Left lung (tissue), 10 donors: Measurements from ENCODE around the gene AUTS2. TPM values are rescaled to one million over a fixed set of nuclear protein-coding genes. Genes with fewer than 3 reads are reported as not detected.

Experiments used
- ATAC-seq: fragments of 200-7000 bp; cut with Tn5 transposase; one replicate; pipeline ENCODE4 v1.9.1; 2020; ENCODE audit warnings: moderate library complexity
- DNase-seq, 4 donors: peaks; one replicate each; pipeline ENCODE4 v3.0.0-alpha.2; 2013 to 2020
- H3K27ac ChIP-seq, 2 donors: fragments of 200-600 bp; sonication (generic) in 1 of 2; one replicate each; pipeline versions ENCODE4 v1.5.0 to v1.8.0; 2020 to 2021
- H3K27me3 ChIP-seq, 2 donors: fragments of 200-600 bp; sonication (generic) in 1 of 2; one replicate each; pipeline versions ENCODE4 v1.5.0 to v1.8.0; 2020 to 2021
- H3K36me3 ChIP-seq, 2 donors: fragments of 200-600 bp; sonication (generic) in 1 of 2; one replicate each; pipeline versions ENCODE4 v1.5.0 to v1.8.0; 2020 to 2021
- H3K4me1 ChIP-seq, 2 donors: fragments of 200-600 bp; one replicate each; pipeline ENCODE4 v1.8.0; 2021
- H3K4me3 ChIP-seq, 2 donors: fragments of 200-600 bp; sonication (generic) in 1 of 2; one replicate each; pipeline versions ENCODE4 v1.5.0 to v1.8.0; 2020 to 2021; ENCODE audit warnings: mild to moderate bottlenecking in 1 of 2
- H3K9me3 ChIP-seq, 2 donors: fragments of 200-600 bp; sonication (generic) in 1 of 2; one replicate each; pipeline versions ENCODE4 v1.5.0 to v1.8.0; 2020 to 2021
- intact Hi-C, 2 donors: fragments of 100-400 bp; cut with DNase I; formaldehyde crosslinking; loops; one replicate each; pipeline versions ENCODE4 v1.11.2 to v1.14.2; 2022
- polyA plus RNA-seq, 6 donors: library from polyadenylated mRNA; unstranded; fragments of 120-200 nt; gene quantifications; one replicate each; pipeline ENCODE4 v1.2.1, GENCODE V29; 2013; ENCODE audit not compliant: insufficient read length in 6 of 6
- total RNA-seq, 2 donors: library from RNA; stranded (reverse); fragmentation: NEBNext Ultra II Directional; extraction: Animal tissue kit (Norgen Biotek cat#: 25700); gene quantifications; one replicate each; pipeline ENCODE4 v1.2.1, GENCODE V29; 2021
- TF ChIP-seq, protein P1 (sequence below), 2 donors: fragments of 200-600 bp; sonication (generic) in 1 of 2; IDR thresholded peaks; one replicate each; pipeline versions ENCODE4 v1.5.0 to v1.8.0; 2021; ENCODE audit warnings: antibody characterized with exemption in 2 of 2
- donor health status: DM: no; HTN: yes; CAD: no.
- donor health status: DM: no; HTN: no; CAD: no.

AUTS2 gene
- total and polyA plus RNA-seq, 8 donors, result 40.4 to 119 (median 103) TPM

- no peak for ATAC-seq
- Histone ChIP-seq H3K36me3 (peaks cover 0 to 5% of the 10 kb centered on the region in 2 donors), H3K27ac (no peak overlapping the region), H3K9me3 (peaks cover 0 to 29% of the 10 kb centered on the region in 2 donors), H3K4me3 (no peak overlapping the region), H3K27me3 (no peaks in the 10 kb centered on the region), H3K4me1 (no peaks in the 10 kb centered on the region)
- no peak for DNase-seq
- intact Hi-C loops, result no loop called here
- TF ChIP-seq, protein P1, sequence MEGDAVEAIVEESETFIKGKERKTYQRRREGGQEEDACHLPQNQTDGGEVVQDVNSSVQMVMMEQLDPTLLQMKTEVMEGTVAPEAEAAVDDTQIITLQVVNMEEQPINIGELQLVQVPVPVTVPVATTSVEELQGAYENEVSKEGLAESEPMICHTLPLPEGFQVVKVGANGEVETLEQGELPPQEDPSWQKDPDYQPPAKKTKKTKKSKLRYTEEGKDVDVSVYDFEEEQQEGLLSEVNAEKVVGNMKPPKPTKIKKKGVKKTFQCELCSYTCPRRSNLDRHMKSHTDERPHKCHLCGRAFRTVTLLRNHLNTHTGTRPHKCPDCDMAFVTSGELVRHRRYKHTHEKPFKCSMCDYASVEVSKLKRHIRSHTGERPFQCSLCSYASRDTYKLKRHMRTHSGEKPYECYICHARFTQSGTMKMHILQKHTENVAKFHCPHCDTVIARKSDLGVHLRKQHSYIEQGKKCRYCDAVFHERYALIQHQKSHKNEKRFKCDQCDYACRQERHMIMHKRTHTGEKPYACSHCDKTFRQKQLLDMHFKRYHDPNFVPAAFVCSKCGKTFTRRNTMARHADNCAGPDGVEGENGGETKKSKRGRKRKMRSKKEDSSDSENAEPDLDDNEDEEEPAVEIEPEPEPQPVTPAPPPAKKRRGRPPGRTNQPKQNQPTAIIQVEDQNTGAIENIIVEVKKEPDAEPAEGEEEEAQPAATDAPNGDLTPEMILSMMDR (IDR thresholded peaks at IDR 0.05), result no peak
These were observed 1198.8 kb downstream of the AUTS2 start for GRCh38 chr7:70797109-70797514.

GRCh38 chr7:70799841-70800405 is 1201.6 kb downstream of the AUTS2 start:
- H3K4me3 ChIP-seq, result no peak overlapping the region
- intact Hi-C loops, result no loop called here
- DNase-seq (no peak), ATAC-seq (no peak)
- no peak overlapping the region for H3K27ac ChIP-seq
- TF ChIP-seq, protein P1 (IDR thresholded peaks at IDR 0.05), result no peak
- no peaks in the 10 kb centered on the region for H3K36me3 ChIP-seq
- H3K9me3 ChIP-seq, result peaks cover 0 to 29% of the 10 kb centered on the region in 2 donors
- H3K4me1 ChIP-seq, result no peaks in the 10 kb centered on the region
- H3K27me3 ChIP-seq, result no peaks in the 10 kb centered on the region

GRCh38 chr7:70805360-70805759 is 1207.1 kb downstream of the AUTS2 start:
- Histone ChIP-seq H3K27ac (no peak overlapping the region), H3K4me3 (no peak overlapping the region), H3K9me3 (peaks cover 0 to 14% of the 10 kb centered on the region in 2 donors), H3K4me1 (no peaks in the 10 kb centered on the region), H3K36me3 (no peaks in the 10 kb centered on the region), H3K27me3 (peaks cover 0 to 8% of the 10 kb centered on the region in 2 donors)
- ATAC-seq, result no peak
- intact Hi-C loops, result no loop called here
- no peak for DNase-seq
- TF ChIP-seq, protein P1 (IDR thresholded peaks at IDR 0.05), result no peak

DNA sequence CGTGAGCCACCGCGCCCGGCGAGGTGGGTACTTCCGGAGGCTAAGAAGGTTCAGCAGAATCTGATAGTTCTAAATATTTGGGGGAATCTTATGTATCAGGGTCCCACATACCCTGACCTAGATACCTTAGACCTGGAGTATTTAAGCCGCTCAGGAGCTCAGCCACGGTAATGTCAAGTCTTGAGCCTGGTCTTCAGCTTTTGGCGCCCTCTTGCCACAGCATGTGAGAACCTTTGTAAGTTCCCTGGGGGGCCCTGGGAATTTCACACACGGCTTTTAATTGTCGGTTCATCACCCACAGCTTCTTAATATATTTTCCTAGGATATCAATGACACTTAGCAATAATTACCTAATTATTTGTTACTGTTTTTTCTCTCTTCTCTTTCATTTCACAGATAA is 1209.4 kb downstream of the AUTS2 start:
- TF ChIP-seq, protein P1 (IDR thresholded peaks at IDR 0.05), result no peak
- H3K9me3 ChIP-seq, result no peaks in the 10 kb centered on the region
- ATAC-seq, result no peak
- no peak overlapping the region for H3K27ac ChIP-seq
- no peaks in the 10 kb centered on the region for H3K4me1 ChIP-seq
- intact Hi-C loops, result no loop called here
- no peak overlapping the region for H3K4me3 ChIP-seq
- H3K27me3 ChIP-seq, result peaks cover 0 to 8% of the 10 kb centered on the region in 2 donors
- no peaks in the 10 kb centered on the region for H3K36me3 ChIP-seq
- DNase-seq, result no peak

- intact Hi-C loops, result no loop called here
- no peak for ATAC-seq
- no peak overlapping the region for H3K4me3 ChIP-seq
- H3K27ac ChIP-seq, result no peak overlapping the region
- no peaks in the 10 kb centered on the region for H3K4me1 ChIP-seq
- peaks cover 0 to 8% of the 10 kb centered on the region in 2 donors for H3K27me3 ChIP-seq
- TF ChIP-seq, protein P1 (IDR thresholded peaks at IDR 0.05), result no peak
- DNase-seq, result no peak
- no peaks in the 10 kb centered on the region for H3K36me3 ChIP-seq
- no peaks in the 10 kb centered on the region for H3K9me3 ChIP-seq
These were observed 1210.6 kb downstream of the AUTS2 start for GRCh38 chr7:70808876-70809275.
